ENCODE results near the gene XKR8. TPM values are rescaled to one million over a fixed set of nuclear protein-coding genes. Genes with fewer than 3 reads are reported as not detected.

The XKR8 gene
- total RNA-seq, 1 donor from 2014 or later, result 7.8 TPM

GRCh38 chr1:27980216-27980845 is 20.6 kb downstream of the XKR8 start:
- no peak for DNase-seq (ENCODE audit: low spot score)
- no peaks in the 10 kb centered on the region for H3K27me3 Mint-ChIP-seq (ENCODE audit: low read depth)
- H3K9me3 Mint-ChIP-seq (ENCODE audit: low read depth), result no peaks in the 10 kb centered on the region
- TF ChIP-seq CTCF (IDR thresholded peaks at IDR 0.05), result no peak
- H3K36me3 Mint-ChIP-seq (ENCODE audit: low read depth), result peaks cover 7% of the 10 kb centered on the region
- H3K4me1 Mint-ChIP-seq (ENCODE audit: low read depth), result no peaks in the 10 kb centered on the region
- no peak overlapping the region for H3K4me3 Mint-ChIP-seq (ENCODE audit: unreplicated experiment)
- H3K27ac Mint-ChIP-seq (ENCODE audit: unreplicated experiment), result peak overlapping the region; percentile 50

GRCh38 chr1:27981145-27981544 is 21.4 kb downstream of the XKR8 start:
- Mint-ChIP-seq H3K9me3 (ENCODE audit: low read depth) (no peaks in the 10 kb centered on the region), H3K36me3 (ENCODE audit: low read depth) (peaks cover 10% of the 10 kb centered on the region), H3K27ac (ENCODE audit: unreplicated experiment) (no peak overlapping the region), H3K4me1 (ENCODE audit: low read depth) (no peaks in the 10 kb centered on the region), H3K27me3 (ENCODE audit: low read depth) (no peaks in the 10 kb centered on the region), H3K4me3 (ENCODE audit: unreplicated experiment) (no peak overlapping the region)
- no peak for DNase-seq (ENCODE audit: low spot score)
- no peak for TF ChIP-seq CTCF (IDR thresholded peaks at IDR 0.05)

- Mint-ChIP-seq H3K27me3 (ENCODE audit: low read depth) (no peaks in the 10 kb centered on the region), H3K4me3 (ENCODE audit: unreplicated experiment) (no peak overlapping the region), H3K9me3 (ENCODE audit: low read depth) (no peaks in the 10 kb centered on the region), H3K4me1 (ENCODE audit: low read depth) (peaks cover 14% of the 10 kb centered on the region), H3K27ac (ENCODE audit: unreplicated experiment) (no peak overlapping the region), H3K36me3 (ENCODE audit: low read depth) (peaks cover 23% of the 10 kb centered on the region)
- no peak for DNase-seq (ENCODE audit: low spot score)
- no peak for TF ChIP-seq CTCF (IDR thresholded peaks at IDR 0.05)
Observed at GRCh38 chr1:27990920-27991537, 31.3 kb downstream of the XKR8 start.

GRCh38 chr1:27992276-27992675 is 32.5 kb downstream of the XKR8 start:
- H3K4me3 Mint-ChIP-seq (ENCODE audit: unreplicated experiment), result no peak overlapping the region
- no peaks in the 10 kb centered on the region for H3K9me3 Mint-ChIP-seq (ENCODE audit: low read depth)
- no peak overlapping the region for H3K27ac Mint-ChIP-seq (ENCODE audit: unreplicated experiment)
- DNase-seq (ENCODE audit: low spot score), result no peak
- TF ChIP-seq CTCF (IDR thresholded peaks at IDR 0.05), result no peak
- H3K4me1 Mint-ChIP-seq (ENCODE audit: low read depth), result peaks cover 14% of the 10 kb centered on the region
- peaks cover 30% of the 10 kb centered on the region for H3K36me3 Mint-ChIP-seq (ENCODE audit: low read depth)
- H3K27me3 Mint-ChIP-seq (ENCODE audit: low read depth), result no peaks in the 10 kb centered on the region

GRCh38 chr1:27993241-27993640 is 33.5 kb downstream of the XKR8 start:
- peaks cover 33% of the 10 kb centered on the region for H3K36me3 Mint-ChIP-seq (ENCODE audit: low read depth)
- H3K4me1 Mint-ChIP-seq (ENCODE audit: low read depth), result peaks cover 14% of the 10 kb centered on the region
- DNase-seq (ENCODE audit: low spot score), result no peak
- H3K27me3 Mint-ChIP-seq (ENCODE audit: low read depth), result no peaks in the 10 kb centered on the region
- TF ChIP-seq CTCF (IDR thresholded peaks at IDR 0.05), result no peak
- H3K27ac Mint-ChIP-seq (ENCODE audit: unreplicated experiment), result peak overlapping the region; percentile 78
- no peaks in the 10 kb centered on the region for H3K9me3 Mint-ChIP-seq (ENCODE audit: low read depth)
- no peak overlapping the region for H3K4me3 Mint-ChIP-seq (ENCODE audit: unreplicated experiment)

Data from chondrocyte (in vitro differentiated cells).